Transverse colon (tissue), 4 donors: ENCODE results near the gene SPATA6L. TPM values are rescaled to one million over a fixed set of nuclear protein-coding genes. Genes with fewer than 3 reads are reported as not detected.
A peak's percentile ranks its signal among the peaks of the same experiment; 100 is the strongest.

Experiments used
- DNase-seq: peaks from one replicate; pipeline ENCODE4 v3.0.0-alpha.2; 2019
- H3K27ac ChIP-seq, 4 donors: fragments of 200-600 bp; sonication (generic); 2 replicates each; pipeline ENCODE4 v1.5.1; 2016 to 2018; ENCODE audit warnings: inconsistent platforms in 4 of 4
- H3K27me3 ChIP-seq: fragments of 200-600 bp; sonication (generic); 2 replicates; pipeline ENCODE4 v1.5.1; 2017; ENCODE audit warnings: inconsistent platforms
- H3K36me3 ChIP-seq, 4 donors: fragments of 200-600 bp; sonication (generic); 2 replicates each; pipeline ENCODE4 v1.5.1; 2017 to 2019; ENCODE audit warnings: inconsistent platforms in 4 of 4
- H3K4me1 ChIP-seq, 4 donors: fragments of 200-600 bp; sonication (generic); 2 replicates each; pipeline ENCODE4 v1.5.1; 2017 to 2020; ENCODE audit warnings: inconsistent platforms in 4 of 4
- H3K4me3 ChIP-seq, 4 donors: fragments of 200-600 bp; sonication (generic); 1 replicate in 1 of 4; 2 replicates in 3 of 4; pipeline versions ENCODE4 v1.5.1 to v1.6.1; 2017 to 2019; ENCODE audit warnings: inconsistent platforms in 4 of 4
- H3K9me3 ChIP-seq, 2 donors: fragments of 200-600 bp; sonication (generic); 2 replicates each; pipeline ENCODE4 v1.5.1; 2017 to 2019; ENCODE audit warnings: inconsistent platforms in 2 of 2
- EP300 ChIP-seq: sonication (generic); formaldehyde crosslinking; IDR thresholded peaks from one replicate; pipeline ENCODE4 v1.6.1; 2017; ENCODE audit warnings: antibody characterized with exemption, low read depth
- POLR2A ChIP-seq: fragments of 450-650 bp; IDR thresholded peaks from one replicate; pipeline ENCODE4 v1.6.1; 2016; ENCODE audit warnings: antibody characterized with exemption, mild to moderate bottlenecking, moderate library complexity
- POLR2AphosphoS5 ChIP-seq, 3 donors: sonication (generic); formaldehyde crosslinking; IDR thresholded peaks; one replicate each; pipeline ENCODE4 v1.6.1; 2016; ENCODE audit warnings: antibody characterized with exemption in 3 of 3
- WGBS, 2 donors: methylation state at CpG; one replicate each; pipeline ENCODE4 v1.1.5; 2018; ENCODE audit warnings: low coverage in 1 of 2; 5-methylcytosine and 5-hydroxymethylcytosine counted together
- in situ Hi-C, 4 donors: fragments of 200-750 bp; cut with MboI; loops; one replicate each; pipeline versions ENCODE4 v1.15.0 to v1.15.1; 2017; ENCODE audit warnings: low sequenced_read_pairs in 3 of 4, low pct_ligation_motif_present in 1 of 4, low pct_unique_long_range_greater_than_20kb in 1 of 4
- intact Hi-C: fragments of 100-400 bp; cut with DNase I; formaldehyde crosslinking; loops from one replicate; pipeline ENCODE4 v1.15.1; 2023; ENCODE audit warnings: low total_unique reads
- total RNA-seq, 4 donors: library from RNA; depleted of rRNA; stranded (reverse); fragments of >200 nt; gene quantifications; one replicate each; pipeline ENCODE4 v1.1.0, GENCODE V29; 2016
- TF ChIP-seq, protein P1 (sequence below), 5 experiments: fragments of 200-600 bp in 3 of 5; fragments of 450-650 bp in 2 of 5; sonication (generic) in 3 of 5; IDR thresholded peaks; 1 replicate in 2 of 5; 2 replicates in 3 of 5; pipeline ENCODE4 v1.5.1; 2016 to 2017; ENCODE audit warnings: antibody characterized with exemption in 5 of 5, inconsistent platforms in 3 of 5, mild to moderate bottlenecking in 2 of 5, moderate library complexity in 1 of 5

SPATA6L gene
- total RNA-seq, 4 donors from 2014 or later, result 1.9 to 13.2 (median 5.5) TPM; not detected in 1

DNA sequence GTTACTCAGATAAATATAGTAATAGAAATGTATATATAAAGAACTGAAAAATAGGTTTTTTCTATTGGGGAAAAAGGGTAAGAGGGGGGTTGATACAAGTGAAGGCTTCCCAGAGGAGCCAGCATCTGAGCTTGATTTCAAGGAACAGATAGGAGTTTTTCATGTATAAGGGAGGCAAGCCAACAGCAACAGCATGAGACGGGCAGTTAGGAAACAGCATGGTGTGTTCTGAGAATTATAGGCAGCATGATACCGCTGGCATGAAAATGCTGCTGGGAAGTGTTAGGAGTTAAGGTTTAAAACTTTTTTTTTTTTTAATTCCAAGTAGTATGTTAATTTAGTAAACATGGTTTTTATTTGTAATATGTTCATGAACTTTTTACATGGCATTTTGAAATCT is 22.7 kb upstream of the SPATA6L start:
- no peaks in the 10 kb centered on the region for H3K27me3 ChIP-seq
- no peak overlapping the region for H3K4me3 ChIP-seq
- peaks cover 0 to 30% (median 2%) of the 10 kb centered on the region in 4 donors for H3K36me3 ChIP-seq
- H3K27ac ChIP-seq, result no peak overlapping the region
- peaks cover 0 to 14% (median 0%) of the 10 kb centered on the region in 4 donors for H3K4me1 ChIP-seq
- no peak for TF ChIP-seq POLR2A
- no peak for TF ChIP-seq POLR2AphosphoS5 (IDR thresholded peaks at IDR 0.05)
- no peak for TF ChIP-seq EP300
- TF ChIP-seq, protein P1, sequence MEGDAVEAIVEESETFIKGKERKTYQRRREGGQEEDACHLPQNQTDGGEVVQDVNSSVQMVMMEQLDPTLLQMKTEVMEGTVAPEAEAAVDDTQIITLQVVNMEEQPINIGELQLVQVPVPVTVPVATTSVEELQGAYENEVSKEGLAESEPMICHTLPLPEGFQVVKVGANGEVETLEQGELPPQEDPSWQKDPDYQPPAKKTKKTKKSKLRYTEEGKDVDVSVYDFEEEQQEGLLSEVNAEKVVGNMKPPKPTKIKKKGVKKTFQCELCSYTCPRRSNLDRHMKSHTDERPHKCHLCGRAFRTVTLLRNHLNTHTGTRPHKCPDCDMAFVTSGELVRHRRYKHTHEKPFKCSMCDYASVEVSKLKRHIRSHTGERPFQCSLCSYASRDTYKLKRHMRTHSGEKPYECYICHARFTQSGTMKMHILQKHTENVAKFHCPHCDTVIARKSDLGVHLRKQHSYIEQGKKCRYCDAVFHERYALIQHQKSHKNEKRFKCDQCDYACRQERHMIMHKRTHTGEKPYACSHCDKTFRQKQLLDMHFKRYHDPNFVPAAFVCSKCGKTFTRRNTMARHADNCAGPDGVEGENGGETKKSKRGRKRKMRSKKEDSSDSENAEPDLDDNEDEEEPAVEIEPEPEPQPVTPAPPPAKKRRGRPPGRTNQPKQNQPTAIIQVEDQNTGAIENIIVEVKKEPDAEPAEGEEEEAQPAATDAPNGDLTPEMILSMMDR (IDR thresholded peaks at IDR 0.05), result no peak
- DNase-seq, result no peak
- 75 to 91% methylated on average over 1 to 2 of the region's 2 CpGs for WGBS, 2 donors
- intact Hi-C loops, result no loop called here
- in situ Hi-C loops, result loop anchor here in 1 of 4 donors (25.0 kb wide), 1 partner anchor 1323 kb away; the partner anchor contains the start of gene RANBP6
- no peaks in the 10 kb centered on the region for H3K9me3 ChIP-seq

DNA sequence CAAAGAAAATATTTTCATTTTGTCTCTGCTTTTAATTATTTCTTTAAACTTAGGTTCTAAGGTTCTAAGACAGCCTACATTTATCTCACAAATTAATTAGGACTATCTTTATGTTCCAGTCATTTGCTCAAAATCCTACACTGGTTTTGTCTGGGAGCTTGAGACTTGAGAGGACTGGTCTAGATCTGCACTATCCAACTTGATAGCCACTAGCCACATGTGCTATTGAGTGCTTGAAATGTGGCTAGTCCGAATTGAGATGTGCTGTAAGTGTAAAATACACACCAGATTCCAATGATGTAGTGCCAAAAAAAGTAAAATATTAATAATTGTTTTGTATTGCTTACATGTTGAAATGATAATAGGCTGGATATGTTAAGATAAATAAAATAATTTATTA is 20.3 kb upstream of the SPATA6L start:
- TF ChIP-seq, protein P1 (IDR thresholded peaks at IDR 0.05), result no peak
- TF ChIP-seq EP300 (no peak), POLR2AphosphoS5 (IDR thresholded peaks at IDR 0.05) (no peak), POLR2A (no peak)
- Histone ChIP-seq H3K36me3 (peaks cover 0 to 23% (median 2%) of the 10 kb centered on the region in 4 donors), H3K4me3 (no peak overlapping the region), H3K27ac (peak overlapping the region in 1 of 4 donors; percentile 30), H3K9me3 (no peaks in the 10 kb centered on the region), H3K27me3 (no peaks in the 10 kb centered on the region), H3K4me1 (peaks cover under 1 to 16% (median 2%) of the 10 kb centered on the region in 4 donors)
- DNase-seq, result no peak
- WGBS, 2 donors, result 68 to 71% methylated on average over 1 of the region's 1 CpG
- intact Hi-C loops, result no loop called here
- in situ Hi-C loops, result loop anchor here in 1 of 4 donors (25.0 kb wide), 1 partner anchor 1326 kb away; the partner anchor contains the start of gene RANBP6

DNA sequence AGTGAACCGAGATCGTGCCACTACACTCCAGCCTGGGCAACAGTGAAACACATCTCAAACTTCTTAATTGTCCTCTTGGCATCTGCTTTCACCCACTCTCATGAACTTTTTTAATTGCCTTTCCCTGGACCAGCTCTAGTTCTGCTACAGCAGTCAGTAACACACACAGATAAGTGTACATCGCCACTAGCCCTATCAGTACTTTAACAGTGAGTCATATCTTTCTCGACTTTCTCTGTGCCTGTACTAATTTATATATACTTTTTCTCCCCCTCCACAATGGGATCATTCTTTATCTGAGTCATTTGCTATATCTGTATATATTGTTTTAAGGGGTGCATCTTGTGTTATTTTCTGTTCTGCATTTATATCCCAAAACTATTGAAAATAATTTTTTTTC is 19.8 kb upstream of the SPATA6L start:
- in situ Hi-C loops (loop anchor here in 1 of 4 donors (25.0 kb wide), 1 partner anchor 1326 kb away; the partner anchor contains the start of gene RANBP6), intact Hi-C loops (no loop called here)
- no peak for DNase-seq
- Histone ChIP-seq H3K4me3 (no peak overlapping the region), H3K27me3 (no peaks in the 10 kb centered on the region), H3K36me3 (peaks cover 0 to 19% (median 2%) of the 10 kb centered on the region in 4 donors), H3K9me3 (no peaks in the 10 kb centered on the region), H3K27ac (peak overlapping the region in 1 of 4 donors; percentile 30), H3K4me1 (peaks cover 5 to 21% (median 7%) of the 10 kb centered on the region in 4 donors)
- 73 to 80% methylated on average over 3 to 4 of the region's 4 CpGs for WGBS, 2 donors
- TF ChIP-seq POLR2AphosphoS5 (IDR thresholded peaks at IDR 0.05) (no peak), EP300 (no peak), POLR2A (no peak)
- TF ChIP-seq, protein P1 (IDR thresholded peaks at IDR 0.05), result no peak

DNA sequence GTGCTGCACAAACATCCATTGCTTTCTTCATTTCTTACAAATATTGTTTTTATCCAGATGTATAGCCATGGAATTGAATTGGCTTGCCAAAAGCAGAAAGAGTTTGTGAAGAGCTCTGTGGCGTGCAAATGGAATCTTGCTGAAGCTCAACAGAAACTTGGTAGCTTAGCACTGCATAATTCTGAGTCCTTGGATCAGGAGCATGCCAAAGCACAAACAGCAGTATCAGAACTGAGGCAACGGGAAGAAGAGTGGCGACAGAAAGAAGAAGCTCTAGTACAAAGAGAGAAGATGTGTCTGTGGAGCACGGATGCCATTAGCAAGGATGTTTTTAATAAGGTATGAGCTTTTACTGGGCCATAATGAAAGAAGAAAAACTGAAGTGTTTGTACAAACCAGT is 18.5 kb upstream of the SPATA6L start:
- no peak for DNase-seq
- in situ Hi-C loops, result loop anchor here in 1 of 4 donors (25.0 kb wide), 1 partner anchor 1327 kb away; the partner anchor contains the start of gene RANBP6
- Histone ChIP-seq H3K4me1 (peaks cover 10 to 30% (median 15%) of the 10 kb centered on the region in 4 donors), H3K27me3 (no peaks in the 10 kb centered on the region), H3K27ac (peak overlapping the region in 2 of 4 donors; percentile 11 to 13), H3K4me3 (no peak overlapping the region), H3K9me3 (no peaks in the 10 kb centered on the region), H3K36me3 (peaks cover 0 to 19% (median 2%) of the 10 kb centered on the region in 4 donors)
- TF ChIP-seq, protein P1 (IDR thresholded peaks at IDR 0.05), result no peak
- TF ChIP-seq EP300, result no peak
- TF ChIP-seq POLR2AphosphoS5 (IDR thresholded peaks at IDR 0.05), result no peak
- TF ChIP-seq POLR2A, result no peak
- WGBS, 2 donors, result 81 to 83% methylated on average over 1 to 4 of the region's 4 CpGs
- intact Hi-C loops, result no loop called here
